Naive thymus-derived CD4-positive, alpha-beta T cell (primary cell): ENCODE results near the gene VPS9D1. TPM values are rescaled to one million over a fixed set of nuclear protein-coding genes. Genes with fewer than 3 reads are reported as not detected.

ENCODE experiments used
- ATAC-seq: fragments of 150-1000 bp; cut with Tn5 transposase; 2 replicates; pipeline ENCODE4 v1.10.0; 2021; ENCODE audit warnings: mild to moderate bottlenecking, moderate library complexity
- CTCF ChIA-PET: fragments of 350-600 bp; sonication (Branson Sonifier 250); formaldehyde crosslinking; loops from one replicate; lab custom pipeline; 2021; ENCODE audit warnings: antibody characterized with exemption; lab: Charles Lee
- POLR2A ChIA-PET: fragments of 350-600 bp; sonication (Branson Sonifier 250); formaldehyde crosslinking; loops from one replicate; lab custom pipeline; 2021; ENCODE audit warnings: antibody characterized with exemption, inconsistent platforms; lab: Charles Lee
- DNase-seq, 9 donors: peaks; one replicate each; pipeline versions ENCODE4 v3.0.0 to v3.0.0-alpha.2; 2020 to 2022; ENCODE audit warnings: mixed read lengths in 1 of 9
- H3K27ac ChIP-seq: one replicate; pipeline ENCODE4 v1.7.0; 2013; ENCODE audit warnings: mild to moderate bottlenecking, low read depth, low read length, moderate library complexity
- H3K27me3 ChIP-seq, 2 donors: one replicate each; pipeline ENCODE4 v1.7.0; 2013; ENCODE audit warnings: low read length in 2 of 2, mild to moderate bottlenecking in 2 of 2, moderate library complexity in 2 of 2; ENCODE audit not compliant: control insufficient read depth in 2 of 2, insufficient read depth in 2 of 2
- H3K36me3 ChIP-seq, 3 experiments: 1 replicate in 2 of 3; 2 replicates in 1 of 3; pipeline ENCODE4 v1.7.0; 2013; ENCODE audit warnings: low read length in 3 of 3, mild to moderate bottlenecking in 3 of 3, moderate library complexity in 1 of 3; ENCODE audit not compliant: insufficient read depth in 3 of 3, control insufficient read depth in 2 of 3
- H3K4me1 ChIP-seq, 2 donors: one replicate each; pipeline ENCODE4 v1.7.0; 2013; ENCODE audit warnings: low read length in 2 of 2, mild to moderate bottlenecking in 2 of 2, moderate library complexity in 1 of 2; ENCODE audit not compliant: control insufficient read depth in 2 of 2, insufficient read depth in 2 of 2
- H3K4me3 ChIP-seq: 2 replicates; pipeline ENCODE4 v1.7.0; 2013; ENCODE audit warnings: mild to moderate bottlenecking, low read length
- H3K9me3 ChIP-seq, 3 experiments: 1 replicate in 2 of 3; 2 replicates in 1 of 3; pipeline ENCODE4 v1.7.0; 2013; ENCODE audit warnings: low read length in 3 of 3; ENCODE audit not compliant: control insufficient read depth in 2 of 3
- H3K27ac Mint-ChIP-seq, 9 donors: one replicate each; pipeline ENCODE4 v1.8.0; 2020 to 2022; ENCODE audit warnings: mixed read lengths in 9 of 9, mild to moderate bottlenecking in 8 of 9, moderate library complexity in 5 of 9, inconsistent platforms in 2 of 9
- H3K27me3 Mint-ChIP-seq, 5 donors: one replicate each; pipeline ENCODE4 v1.8.0; 2021 to 2022; ENCODE audit warnings: mixed read lengths in 5 of 5, mild to moderate bottlenecking in 1 of 5
- H3K36me3 Mint-ChIP-seq, 5 donors: one replicate each; pipeline ENCODE4 v1.8.0; 2020 to 2022; ENCODE audit warnings: mixed read lengths in 5 of 5, mild to moderate bottlenecking in 3 of 5, inconsistent platforms in 1 of 5
- H3K4me1 Mint-ChIP-seq, 7 donors: one replicate each; pipeline ENCODE4 v1.8.0; 2020 to 2022; ENCODE audit warnings: mixed read lengths in 7 of 7, mild to moderate bottlenecking in 3 of 7, inconsistent platforms in 1 of 7
- H3K4me3 Mint-ChIP-seq, 10 donors: one replicate each; pipeline ENCODE4 v1.8.0; 2020 to 2022; ENCODE audit warnings: mild to moderate bottlenecking in 10 of 10, mixed read lengths in 10 of 10, moderate library complexity in 6 of 10, inconsistent platforms in 2 of 10
- H3K9me3 Mint-ChIP-seq, 11 donors: one replicate each; pipeline ENCODE4 v1.8.0; 2020 to 2022; ENCODE audit warnings: mixed read lengths in 11 of 11, mild to moderate bottlenecking in 4 of 11, inconsistent platforms in 1 of 11, moderate library complexity in 1 of 11
- intact Hi-C, 2 donors: fragments of 100-400 bp; cut with micrococcal nuclease; formaldehyde crosslinking; loops; one replicate each; pipeline ENCODE4 v1.15.1; 2023
- polyA plus RNA-seq, 2 donors: library from polyadenylated mRNA; unstranded; fragments of 300-500 nt; fragmentation: Illumina TruSeq; gene quantifications; one replicate each; pipeline ENCODE4 v1.2.3, GENCODE V29; 2021
- total RNA-seq, 6 experiments: library from RNA in 5 of 6; stranded (reverse) in 5 of 6; gene quantifications; 1 replicate in 5 of 6; 2 replicates in 1 of 6; pipeline ENCODE4 v1.2.3 and lab custom pipeline; 2021 to 2026

VPS9D1 gene
- total and polyA plus RNA-seq, 7 experiments from 2014 or later: 0.93 to 28.9 (median 11.9) TPM

GRCh38 chr16:89723279-89724250 is 2.9 kb upstream of the VPS9D1 start:
- intact Hi-C loops: loop anchor here (1.0 to 10.0 kb wide), 8 partner anchors 14 to 1269 kb away; partner anchors contain the start of genes CHMP1A (in 1 of the 2), CTU2 (in 1 of the 2), DEF8 (in 1 of the 2) and FANCA (in 1 of the 2)
- DNase-seq (peak; percentile 53 to 91 (median 84)), ATAC-seq (peak; percentile 64)
- Mint-ChIP-seq H3K36me3 (peaks cover 5 to 24% (median 20%) of the 10 kb centered on the region in 5 donors), H3K4me1 (peaks cover 24 to 51% (median 39%) of the 10 kb centered on the region in 7 donors), H3K27ac (peak overlapping the region; percentile 88 to 99 (median 95)), H3K4me3 (peak overlapping the region; percentile 88 to 99 (median 94)), H3K27me3 (no peaks in the 10 kb centered on the region), H3K9me3 (no peaks in the 10 kb centered on the region)
- H3K27ac ChIP-seq: peak overlapping the region; percentile 89
- H3K27me3 ChIP-seq: no peaks in the 10 kb centered on the region
- ChIA-PET CTCF (interaction anchor here (0.6 to 2.7 kb wide), 9 partner anchors 13 to 70 kb away, joined by 3 to 17 read pairs (median 4); partner anchors contain the start of gene SPATA2L), POLR2A (interaction anchor here (0.6 to 6.7 kb wide), 20 partner anchors 10 to 636 kb away, joined by 3 to 156 read pairs (median 6); partner anchors contain the start of genes CDK10, SPATA2L and TCF25)
- no peaks in the 10 kb centered on the region for H3K9me3 ChIP-seq
- H3K4me3 ChIP-seq: peak overlapping the region; percentile 94
- H3K36me3 ChIP-seq: peaks cover 4 to 45% (median 14%) of the 10 kb centered on the region in 3 experiments
- peaks cover 44 to 56% of the 10 kb centered on the region in 2 donors for H3K4me1 ChIP-seq

GRCh38 chr16:89722392-89723278 is 1.9 kb upstream of the VPS9D1 start:
- Mint-ChIP-seq H3K4me3 (peak overlapping the region; percentile 88 to 99 (median 94)), H3K4me1 (peaks cover 22 to 51% (median 38%) of the 10 kb centered on the region in 7 donors), H3K27ac (peak overlapping the region; percentile 88 to 99 (median 95)), H3K27me3 (no peaks in the 10 kb centered on the region), H3K9me3 (no peaks in the 10 kb centered on the region), H3K36me3 (peaks cover 5 to 22% (median 21%) of the 10 kb centered on the region in 5 donors)
- DNase-seq: peak; percentile 48 to 76 (median 69)
- Histone ChIP-seq H3K4me1 (peaks cover 41 to 52% of the 10 kb centered on the region in 2 donors), H3K27ac (peak overlapping the region; percentile 89), H3K36me3 (peaks cover 3 to 38% (median 10%) of the 10 kb centered on the region in 3 experiments), H3K9me3 (no peaks in the 10 kb centered on the region), H3K4me3 (peak overlapping the region; percentile 94), H3K27me3 (no peaks in the 10 kb centered on the region)
- CTCF ChIA-PET: interaction anchor here (0.5 to 2.7 kb wide), 4 partner anchors 15 to 71 kb away, joined by 4 to 17 read pairs (median 8); partner anchors contain the start of gene SPATA2L
- intact Hi-C loops: loop anchor here (1.0 to 10.0 kb wide), 16 partner anchors 15 to 1268 kb away; partner anchors contain the start of genes FANCA (in 2 of the 2), CDK10 (in 1 of the 2), CHMP1A (in 1 of the 2) and CTU2 (in 1 of the 2)
- POLR2A ChIA-PET: interaction anchor here (0.6 to 6.7 kb wide), 15 partner anchors 9 to 635 kb away, joined by 3 to 156 read pairs (median 7); partner anchors contain the start of genes SPATA2L and TCF25
- ATAC-seq: peak; percentile 40

- Histone ChIP-seq H3K36me3 (peaks cover 2 to 30% (median 3%) of the 10 kb centered on the region in 3 experiments), H3K27me3 (no peaks in the 10 kb centered on the region), H3K4me3 (peak overlapping the region; percentile 94), H3K27ac (peak overlapping the region; percentile 89), H3K9me3 (no peaks in the 10 kb centered on the region), H3K4me1 (peaks cover 33 to 43% of the 10 kb centered on the region in 2 donors)
- H3K27me3 Mint-ChIP-seq: no peaks in the 10 kb centered on the region
- ChIA-PET CTCF (no interaction called here), POLR2A (interaction anchor here (0.9 to 6.7 kb wide), 6 partner anchors 13 to 40 kb away, joined by 3 to 156 read pairs (median 20); partner anchors contain the start of gene SPATA2L)
- DNase-seq: peak; percentile 74 to 95 (median 92)
- H3K4me1 Mint-ChIP-seq: peaks cover 13 to 43% (median 30%) of the 10 kb centered on the region in 7 donors
- peak overlapping the region; percentile 88 to 99 (median 95) for H3K27ac Mint-ChIP-seq
- H3K36me3 Mint-ChIP-seq: peaks cover 5 to 18% (median 15%) of the 10 kb centered on the region in 5 donors
- intact Hi-C loops: loop anchor here (1.0 to 10.0 kb wide), 16 partner anchors 10 to 1267 kb away; partner anchors contain the start of genes FANCA (in 2 of the 2), CDK10 (in 1 of the 2), CHMP1A (in 1 of the 2) and CTU2 (in 1 of the 2)
- no peaks in the 10 kb centered on the region for H3K9me3 Mint-ChIP-seq
- ATAC-seq: peak; percentile 70
- peak overlapping the region; percentile 88 to 99 (median 94) for H3K4me3 Mint-ChIP-seq
Observed at GRCh38 chr16:89721546-89722391, 1.1 kb upstream of the VPS9D1 start.

GRCh38 chr16:89720551-89720812 is 216 bp downstream of the VPS9D1 start:
- peaks cover 22 to 30% of the 10 kb centered on the region in 2 donors for H3K4me1 ChIP-seq
- peaks cover 0 to 24% (median 3%) of the 10 kb centered on the region in 3 experiments for H3K36me3 ChIP-seq
- peak overlapping the region; percentile 94 for H3K4me3 ChIP-seq
- ChIA-PET POLR2A (interaction anchor here (0.6 to 4.3 kb wide), 10 partner anchors 8 to 145 kb away, joined by 3 to 17 read pairs (median 5); no protein-coding TSS in a partner anchor), CTCF (interaction anchor here (0.6 kb wide), 1 partner anchor 50 kb away, joined by 3 read pairs; no protein-coding TSS in a partner anchor)
- no peaks in the 10 kb centered on the region for H3K27me3 ChIP-seq
- no peaks in the 10 kb centered on the region for H3K9me3 Mint-ChIP-seq
- peak overlapping the region; percentile 89 for H3K27ac ChIP-seq
- DNase-seq: no peak
- peaks cover 13 to 35% (median 30%) of the 10 kb centered on the region in 7 donors for H3K4me1 Mint-ChIP-seq
- H3K9me3 ChIP-seq: no peaks in the 10 kb centered on the region
- H3K36me3 Mint-ChIP-seq: peaks cover 5 to 18% (median 15%) of the 10 kb centered on the region in 5 donors
- peak overlapping the region; percentile 65 to 90 (median 76) for H3K4me3 Mint-ChIP-seq
- intact Hi-C loops: loop anchor here (5.0 to 10.0 kb wide), 4 partner anchors 97 to 1266 kb away; partner anchors contain the start of genes CTU2 (in 1 of the 2), FANCA (in 1 of the 2), MC1R (in 1 of the 2) and RNF166 (in 1 of the 2)
- ATAC-seq: no peak
- peak overlapping the region in 5 of 9 donors; percentile 59 to 82 (median 60) for H3K27ac Mint-ChIP-seq
- H3K27me3 Mint-ChIP-seq: no peaks in the 10 kb centered on the region
